A673 (cell line): ENCODE data around the gene MOSPD3. TPM values are rescaled to one million over a fixed set of nuclear protein-coding genes. Genes with fewer than 3 reads are reported as not detected.

Source experiments
- BruUV-seq: library from RNA; stranded (reverse); fragments of 400-500 nt; replicated peaks from 2 replicates; lab custom pipeline; 2021; lab: Mats Ljungman, UMichigan
- CTCF ChIA-PET: fragments of 300-600 bp; sonication (Branson Sonifier 250); formaldehyde crosslinking; loops from one replicate; lab custom pipeline; 2022; ENCODE audit warnings: antibody characterized with exemption; lab: Charles Lee
- POLR2A ChIA-PET: fragments of 300-600 bp; sonication (Branson Sonifier 250); formaldehyde crosslinking; loops from one replicate; lab custom pipeline; 2022; ENCODE audit warnings: antibody characterized with exemption; ENCODE audit not compliant: low non-redundant PET; lab: Charles Lee
- DNase-seq: peaks from one replicate; pipeline ENCODE4 v3.0.0-alpha.2; 2015; ENCODE audit warnings: low spot score
- H3K27ac ChIP-seq: fragments of 200-600 bp; sonication (generic); 2 replicates; pipeline ENCODE4 v1.5.1; 2016; ENCODE audit warnings: mixed run types, low read depth, mild to moderate bottlenecking, mixed read lengths, antibody characterized with exemption, low read length; ENCODE audit not compliant: poor library complexity, severe bottlenecking
- H3K27me3 ChIP-seq: fragments of 200-600 bp; sonication (generic); replicated peaks from 2 replicates; pipeline ENCODE4 v1.6.1; 2017; ENCODE audit warnings: mixed run types, low read depth, mild to moderate bottlenecking, mixed read lengths, antibody characterized with exemption, low read length; ENCODE audit not compliant: insufficient read depth, poor library complexity
- H3K36me3 ChIP-seq: fragments of 200-600 bp; sonication (generic); 2 replicates; pipeline ENCODE4 v1.6.1; 2016; ENCODE audit warnings: mixed run types, mild to moderate bottlenecking, mixed read lengths, antibody characterized with exemption, low read length; ENCODE audit not compliant: insufficient read depth, poor library complexity, severe bottlenecking
- H3K4me1 ChIP-seq: fragments of 200-600 bp; sonication (generic); 2 replicates; pipeline ENCODE4 v1.6.1; 2017; ENCODE audit warnings: mixed run types, mild to moderate bottlenecking, mixed read lengths, antibody characterized with exemption, low read length; ENCODE audit not compliant: insufficient read depth, poor library complexity, severe bottlenecking
- H3K4me3 ChIP-seq: fragments of 200-600 bp; sonication (generic); 2 replicates; pipeline ENCODE4 v1.5.1; 2016; ENCODE audit warnings: low read depth, mixed run types, mild to moderate bottlenecking, mixed read lengths, low read length; ENCODE audit not compliant: poor library complexity, severe bottlenecking
- H3K9me3 ChIP-seq: fragments of 200-600 bp; sonication (generic); 2 replicates; pipeline ENCODE4 v1.6.1; 2016; ENCODE audit warnings: mixed run types, low read depth, mild to moderate bottlenecking, mixed read lengths, antibody characterized with exemption, low read length; ENCODE audit not compliant: poor library complexity, severe bottlenecking
- CTCF ChIP-seq: fragments of 300-800, 200-600 bp; sonication (generic); conservative IDR thresholded peaks from 2 replicates; pipeline ENCODE4 v1.5.1; 2017; ENCODE audit warnings: low read depth, mild to moderate bottlenecking, antibody characterized with exemption, low read length, moderate library complexity, mixed read lengths
- EZH2 ChIP-seq: fragments of 200-600 bp; sonication (generic); IDR thresholded peaks from 2 replicates; pipeline ENCODE4 v1.6.1; 2017; ENCODE audit warnings: borderline replicate concordance, low read depth, mild to moderate bottlenecking, mixed read lengths, antibody characterized with exemption, low read length; ENCODE audit not compliant: poor library complexity, severe bottlenecking
- intact Hi-C: fragments of 100-400 bp; cut with micrococcal nuclease; formaldehyde crosslinking; loops from one replicate; pipeline ENCODE4 v1.10.0; 2022; ENCODE audit not compliant: unreplicated experiment
- total RNA-seq: library from RNA; stranded (reverse); gene quantifications from 2 replicates; pipeline ENCODE4 v1.2.3, GENCODE V29; 2021

Gene MOSPD3
- total RNA-seq, 1 experiment from 2014 or later: 17.3 TPM

GRCh38 chr7:100641860-100642533, 29.7 kb downstream of the MOSPD3 start:
- no TSS peak for BruUV-seq
- CTCF ChIA-PET: interaction anchor here (0.5 kb wide), 1 partner anchor 32 kb away, joined by 5 read pairs; no protein-coding TSS in a partner anchor
- POLR2A ChIA-PET: no interaction called here

GRCh38 chr7:100642534-100642907, 30.2 kb downstream of the MOSPD3 start:
- CTCF ChIA-PET: interaction anchor here (0.5 kb wide), 1 partner anchor 32 kb away, joined by 5 read pairs; no protein-coding TSS in a partner anchor
- Histone ChIP-seq H3K36me3 (no peaks in the 10 kb centered on the region), H3K27me3 (no peaks in the 10 kb centered on the region), H3K27ac (no peak overlapping the region), H3K4me1 (no peaks in the 10 kb centered on the region), H3K4me3 (no peak overlapping the region), H3K9me3 (no peaks in the 10 kb centered on the region)
- intact Hi-C loops: no loop called here
- TF ChIP-seq EZH2: no peak
- no peak for TF ChIP-seq CTCF
- BruUV-seq: no TSS peak
- DNase-seq: no peak
- POLR2A ChIA-PET: no interaction called here

More at GRCh38 chr7:100641860-100642533, 29.7 kb downstream of the MOSPD3 start:
- Histone ChIP-seq H3K27ac (no peak overlapping the region), H3K27me3 (no peaks in the 10 kb centered on the region), H3K4me1 (no peaks in the 10 kb centered on the region), H3K4me3 (no peak overlapping the region), H3K36me3 (no peaks in the 10 kb centered on the region), H3K9me3 (no peaks in the 10 kb centered on the region)
- TF ChIP-seq CTCF (no peak), EZH2 (no peak)
- DNase-seq: no peak
- intact Hi-C loops: no loop called here

GRCh38 chr7:100649826-100650565, 37.7 kb downstream of the MOSPD3 start:
- CTCF ChIA-PET: no interaction called here
- POLR2A ChIA-PET: no interaction called here
- DNase-seq: no peak
- Histone ChIP-seq H3K27me3 (no peaks in the 10 kb centered on the region), H3K4me3 (no peak overlapping the region), H3K36me3 (no peaks in the 10 kb centered on the region), H3K27ac (no peak overlapping the region), H3K4me1 (no peaks in the 10 kb centered on the region), H3K9me3 (no peaks in the 10 kb centered on the region)
- BruUV-seq: no TSS peak
- intact Hi-C loops: no loop called here
- TF ChIP-seq CTCF: no peak
- TF ChIP-seq EZH2: no peak
